Activated CD4-positive, alpha-beta T cell treated with anti-CD3 and anti-CD28 coated beads, Interleukin-2, amount 10 ng/mL, durations not matched to agents 24 days and 14 days (primary cell): ENCODE measurements around the gene RASIP1. TPM values are rescaled to one million over a fixed set of nuclear protein-coding genes. Genes with fewer than 3 reads are reported as not detected.
"Not testable (repeated sequence)": the region's sequence is repeated elsewhere in the genome, so short reads cannot be mapped to it uniquely, and the experiment has no call there.

Experiments used
- DNase-seq: peaks from one replicate; pipeline ENCODE4 v3.0.0; 2022
- H3K27ac Mint-ChIP-seq: one replicate; pipeline ENCODE4 v1.8.0; 2022; ENCODE audit warnings: mild to moderate bottlenecking, mixed read lengths
- H3K27me3 Mint-ChIP-seq: one replicate; pipeline ENCODE4 v1.8.0; 2022; ENCODE audit warnings: mixed read lengths
- H3K36me3 Mint-ChIP-seq: one replicate; pipeline ENCODE4 v1.8.0; 2022; ENCODE audit warnings: low read depth, mild to moderate bottlenecking, mixed read lengths
- H3K4me1 Mint-ChIP-seq: one replicate; pipeline ENCODE4 v1.8.0; 2021; ENCODE audit warnings: mixed read lengths
- H3K4me3 Mint-ChIP-seq: one replicate; pipeline ENCODE4 v1.8.0; 2022; ENCODE audit warnings: mild to moderate bottlenecking, moderate library complexity, mixed read lengths
- H3K9me3 Mint-ChIP-seq: one replicate; pipeline ENCODE4 v1.8.0; 2021; ENCODE audit warnings: mixed read lengths
- intact Hi-C: fragments of 100-400 bp; cut with micrococcal nuclease; formaldehyde crosslinking; loops from one replicate; pipeline ENCODE4 v1.15.1; 2023
- total RNA-seq: library from RNA; stranded (reverse); gene quantifications from 2 replicates; pipeline ENCODE4 v1.2.3, GENCODE V29; 2022

RASIP1 gene
- total RNA-seq, 1 donor from 2014 or later = 0.82 TPM

DNA sequence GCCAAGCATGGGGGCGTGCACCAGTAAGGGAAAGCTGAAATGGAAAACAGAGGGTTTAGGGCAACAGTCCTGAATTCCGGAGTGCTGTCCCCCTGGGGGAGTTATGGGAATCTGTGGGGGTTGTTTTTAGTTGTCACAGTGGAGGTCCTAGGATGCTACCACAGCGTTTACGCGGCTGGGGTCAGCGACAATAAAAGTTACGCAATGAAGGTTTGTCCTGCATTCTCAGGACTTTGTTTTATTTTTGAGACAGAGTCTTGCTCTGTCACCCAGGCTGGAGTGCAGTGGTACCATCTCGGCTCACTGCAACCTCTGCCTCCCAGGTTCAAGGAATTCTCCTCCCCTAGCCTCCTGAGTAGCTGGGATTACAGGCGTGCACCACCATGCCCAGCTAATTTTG is 46.8 kb downstream of the RASIP1 start:
- intact Hi-C loops, DNase-seq: not testable (repeated sequence)

DNA sequence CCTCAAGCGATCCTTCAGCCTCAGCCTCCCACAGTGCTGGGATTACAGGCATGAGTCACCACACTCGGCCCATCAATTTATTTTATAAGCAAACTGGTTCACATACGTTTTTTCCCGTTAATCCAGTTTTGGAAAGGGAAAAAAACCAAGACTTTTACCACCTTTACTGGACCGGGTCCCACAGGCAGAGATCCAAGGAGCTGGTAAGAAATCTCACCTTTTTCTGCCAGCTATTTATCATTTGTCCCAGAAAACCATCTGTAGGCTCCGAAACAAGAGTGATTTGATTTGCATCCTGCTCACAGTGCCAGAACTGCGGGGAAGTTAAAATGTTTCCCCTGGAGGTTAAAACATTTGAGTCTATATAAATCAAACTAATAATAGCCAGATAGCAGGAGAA is 51.0 kb downstream of the RASIP1 start:
- H3K27me3 Mint-ChIP-seq = no peaks in the 10 kb centered on the region
- H3K9me3 Mint-ChIP-seq = no peaks in the 10 kb centered on the region
- H3K36me3 Mint-ChIP-seq = no peaks in the 10 kb centered on the region
- no peak overlapping the region for H3K27ac Mint-ChIP-seq
- intact Hi-C loops = no loop called here
- no peak overlapping the region for H3K4me3 Mint-ChIP-seq
- no peaks in the 10 kb centered on the region for H3K4me1 Mint-ChIP-seq
- DNase-seq = no peak

More for the DNA sequence above, 46.8 kb downstream of the RASIP1 start:
- H3K27me3 Mint-ChIP-seq = peaks cover 17% of the 10 kb centered on the region
- H3K4me1 Mint-ChIP-seq, H3K4me3 Mint-ChIP-seq, H3K36me3 Mint-ChIP-seq, H3K27ac Mint-ChIP-seq, H3K9me3 Mint-ChIP-seq: not testable (repeated sequence)

DNA sequence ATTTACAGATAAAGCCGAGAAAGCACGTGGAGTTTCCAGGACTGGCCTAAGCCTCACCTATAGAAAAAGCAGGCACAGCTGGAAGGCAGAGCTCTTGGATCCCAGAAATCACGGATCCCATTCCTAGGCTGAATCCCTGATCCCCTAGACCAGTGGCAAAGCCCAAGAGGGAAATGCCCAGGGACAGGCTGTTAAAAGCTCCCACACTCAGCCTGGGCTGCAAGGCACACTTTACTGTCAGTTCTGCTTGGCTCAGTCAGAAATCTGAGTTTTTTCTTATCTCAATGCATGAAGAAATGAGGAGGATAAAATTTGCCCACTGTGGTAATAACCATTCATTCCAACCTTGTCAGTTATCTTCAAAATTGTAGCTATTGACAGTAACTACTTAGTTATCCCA is 52.6 kb downstream of the RASIP1 start:
- Mint-ChIP-seq H3K4me3 (no peak overlapping the region), H3K27me3 (no peaks in the 10 kb centered on the region), H3K4me1 (no peaks in the 10 kb centered on the region), H3K9me3 (no peaks in the 10 kb centered on the region), H3K27ac (no peak overlapping the region), H3K36me3 (no peaks in the 10 kb centered on the region)
- intact Hi-C loops = no loop called here
- no peak for DNase-seq

DNA sequence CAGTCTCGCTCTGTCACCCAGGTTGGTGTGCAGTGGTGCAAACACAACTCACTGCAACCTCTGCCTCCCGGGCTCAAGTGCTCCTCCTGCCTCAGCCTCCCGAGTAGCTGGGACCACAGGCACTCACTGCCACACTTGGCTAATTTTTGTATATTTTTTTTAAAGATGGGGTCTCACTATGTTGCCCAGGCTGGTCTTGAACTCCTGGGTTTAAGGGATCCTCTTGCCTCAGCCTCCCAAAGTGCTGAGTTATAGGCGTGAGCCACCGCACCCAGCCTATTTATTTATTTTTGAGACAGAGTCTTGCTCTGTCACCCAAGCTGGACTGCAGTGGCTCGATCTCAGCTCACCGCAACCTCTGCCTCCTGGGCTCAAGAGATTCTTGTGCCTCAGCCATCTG is 53.8 kb downstream of the RASIP1 start:
- H3K9me3 Mint-ChIP-seq, H3K4me3 Mint-ChIP-seq, H3K36me3 Mint-ChIP-seq, DNase-seq, H3K4me1 Mint-ChIP-seq, H3K27ac Mint-ChIP-seq, intact Hi-C loops, H3K27me3 Mint-ChIP-seq: not testable (repeated sequence)

DNA sequence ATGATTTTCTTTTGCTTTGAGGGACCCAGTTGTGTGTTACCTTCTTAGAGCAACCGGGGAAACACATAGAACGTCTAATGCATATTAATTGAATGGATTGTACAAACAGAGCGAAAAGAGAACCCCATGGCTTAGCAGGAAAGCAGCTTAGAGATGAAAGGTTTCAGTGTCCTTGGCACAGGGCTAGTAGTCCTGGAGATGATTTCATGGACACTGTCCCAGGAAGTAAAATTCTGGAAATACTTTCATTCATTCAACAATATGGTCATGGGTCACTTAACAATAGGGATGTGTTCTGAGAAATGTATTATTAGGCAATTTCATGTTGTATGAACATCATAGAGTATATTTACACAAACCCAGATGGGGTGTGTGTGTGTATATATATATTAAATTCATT is 54.3 kb downstream of the RASIP1 start:
- Mint-ChIP-seq H3K4me1 (no peaks in the 10 kb centered on the region), H3K9me3 (no peaks in the 10 kb centered on the region), H3K4me3 (no peak overlapping the region), H3K27me3 (no peaks in the 10 kb centered on the region), H3K36me3 (no peaks in the 10 kb centered on the region), H3K27ac (no peak overlapping the region)
- intact Hi-C loops = no loop called here
- DNase-seq = no peak

DNA sequence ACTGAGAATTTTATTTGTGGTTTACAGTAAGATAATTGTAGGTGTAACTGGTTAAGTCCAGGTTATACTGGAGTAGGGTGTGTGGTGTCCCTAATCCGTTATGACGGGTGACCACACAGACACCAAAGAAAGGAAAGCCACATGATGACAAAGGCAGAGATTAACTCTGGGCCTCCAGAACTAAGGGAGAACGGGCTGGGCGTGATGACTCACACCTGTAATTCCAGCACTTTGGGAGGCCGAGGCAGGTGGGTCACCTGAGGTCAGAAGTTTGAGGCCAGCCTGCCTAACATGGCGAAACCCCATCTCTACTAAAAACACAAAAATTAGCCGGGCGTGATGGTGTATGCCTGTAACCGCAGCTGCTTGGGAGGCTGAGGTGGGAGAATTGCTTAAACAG is 54.8 kb downstream of the RASIP1 start:
- H3K27me3 Mint-ChIP-seq = no peaks in the 10 kb centered on the region
- intact Hi-C loops = no loop called here
- no peak for DNase-seq
- no peak overlapping the region for H3K27ac Mint-ChIP-seq
- H3K36me3 Mint-ChIP-seq = no peaks in the 10 kb centered on the region
- no peak overlapping the region for H3K4me3 Mint-ChIP-seq
- no peaks in the 10 kb centered on the region for H3K9me3 Mint-ChIP-seq
- no peaks in the 10 kb centered on the region for H3K4me1 Mint-ChIP-seq

DNA sequence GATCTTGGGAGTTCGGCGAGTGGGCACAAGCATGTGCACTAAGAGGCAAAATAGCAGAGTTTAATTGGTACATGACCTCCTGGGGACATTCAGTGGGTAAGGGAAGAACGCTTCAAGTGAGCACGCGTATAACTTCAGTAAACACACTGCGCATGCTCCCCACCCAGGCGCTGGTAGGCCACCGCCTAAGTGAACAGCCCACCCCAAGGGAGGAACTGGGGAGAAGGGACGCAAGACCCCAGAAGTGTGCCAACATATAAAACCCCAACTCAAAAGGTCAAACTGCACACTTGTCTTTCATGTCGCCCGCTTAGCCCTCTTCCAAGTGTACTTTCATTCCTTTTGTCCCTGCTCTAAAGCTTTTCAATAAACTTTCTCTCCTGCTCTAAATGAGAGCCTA is 57.1 kb downstream of the RASIP1 start:
- peak; percentile 61 for DNase-seq
- no peaks in the 10 kb centered on the region for H3K27me3 Mint-ChIP-seq
- intact Hi-C loops = no loop called here
- no peak overlapping the region for H3K4me3 Mint-ChIP-seq
- no peaks in the 10 kb centered on the region for H3K36me3 Mint-ChIP-seq
- H3K27ac Mint-ChIP-seq = no peak overlapping the region
- H3K9me3 Mint-ChIP-seq = no peaks in the 10 kb centered on the region
- no peaks in the 10 kb centered on the region for H3K4me1 Mint-ChIP-seq

DNA sequence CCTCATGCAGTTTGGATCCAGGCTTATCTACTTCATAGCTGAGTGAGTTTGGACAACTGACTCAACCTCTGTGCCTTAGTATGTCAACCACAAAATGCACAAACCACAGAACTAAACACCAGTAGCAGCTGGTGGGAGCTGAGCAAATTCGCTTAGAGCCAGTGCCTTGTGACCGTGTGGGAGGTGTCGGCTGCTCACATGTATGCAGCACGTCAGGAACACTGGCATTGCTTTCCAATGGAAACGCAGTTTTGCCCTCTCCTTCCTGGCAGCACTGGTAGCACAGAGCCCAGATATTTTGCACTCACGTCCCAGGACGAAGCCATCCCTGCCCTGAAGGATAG is 59.3 kb downstream of the RASIP1 start:
- Mint-ChIP-seq H3K4me1 (no peaks in the 10 kb centered on the region), H3K27ac (no peak overlapping the region), H3K36me3 (no peaks in the 10 kb centered on the region), H3K27me3 (no peaks in the 10 kb centered on the region), H3K9me3 (no peaks in the 10 kb centered on the region), H3K4me3 (no peak overlapping the region)
- intact Hi-C loops = no loop called here
- no peak for DNase-seq

DNA sequence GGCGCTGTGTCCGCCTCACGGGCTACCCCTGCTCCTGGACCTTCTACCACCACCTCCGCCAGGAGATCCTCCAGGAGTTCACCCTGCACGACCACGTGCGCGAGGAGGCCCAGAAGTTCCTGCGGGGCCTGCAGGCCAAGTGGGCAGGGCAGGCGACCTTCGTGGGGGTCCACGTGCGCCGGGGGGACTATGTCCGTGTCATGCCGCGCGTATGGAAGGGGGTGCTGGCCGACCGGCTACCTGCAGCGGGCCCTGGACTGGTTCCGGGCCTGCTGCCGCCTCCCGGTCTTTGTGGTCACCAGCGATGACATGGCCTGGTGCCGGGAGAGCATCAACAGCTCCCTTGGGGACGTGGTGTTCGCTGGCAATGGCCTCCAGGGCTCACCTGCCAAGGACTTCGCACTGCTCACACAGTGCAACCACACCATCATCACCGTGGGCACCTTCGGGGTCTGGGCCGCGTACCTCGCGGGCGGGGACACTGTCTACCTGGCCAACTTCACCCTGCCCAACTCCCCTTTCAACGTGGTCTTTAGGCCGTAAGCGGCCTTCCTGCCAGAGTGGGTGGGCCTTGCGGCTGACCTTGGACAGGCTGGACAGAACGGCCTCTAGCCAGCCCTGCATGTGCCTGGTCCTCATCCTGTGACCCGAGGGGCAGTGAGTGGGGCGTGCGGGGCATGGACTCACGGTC is 59.8 kb downstream of the RASIP1 start:
- Mint-ChIP-seq H3K4me1 (no peaks in the 10 kb centered on the region), H3K36me3 (no peaks in the 10 kb centered on the region), H3K9me3 (no peaks in the 10 kb centered on the region), H3K4me3 (no peak overlapping the region), H3K27me3 (no peaks in the 10 kb centered on the region), H3K27ac (no peak overlapping the region)
- intact Hi-C loops = no loop called here
- no peak for DNase-seq

DNA sequence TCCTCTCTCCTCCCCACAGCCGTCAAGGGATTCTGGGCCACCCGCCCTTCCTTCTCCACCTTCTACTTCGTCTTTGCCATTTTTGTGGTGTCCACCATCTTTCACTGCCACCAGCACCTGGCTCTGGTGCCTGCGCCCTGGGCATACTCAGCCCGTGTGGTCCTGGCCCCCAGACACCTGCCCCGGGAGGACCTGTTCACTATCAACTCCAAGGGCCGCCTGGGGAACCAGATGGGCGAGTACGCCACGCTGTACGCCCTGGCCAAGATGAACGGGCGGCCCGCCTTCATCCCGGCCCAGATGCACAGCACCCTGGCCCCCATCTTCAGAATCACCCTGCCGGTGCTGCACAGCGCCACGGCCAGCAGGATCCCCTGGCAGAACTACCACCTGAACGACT is 60.4 kb downstream of the RASIP1 start:
- not testable (repeated sequence) for H3K27ac Mint-ChIP-seq

DNA sequence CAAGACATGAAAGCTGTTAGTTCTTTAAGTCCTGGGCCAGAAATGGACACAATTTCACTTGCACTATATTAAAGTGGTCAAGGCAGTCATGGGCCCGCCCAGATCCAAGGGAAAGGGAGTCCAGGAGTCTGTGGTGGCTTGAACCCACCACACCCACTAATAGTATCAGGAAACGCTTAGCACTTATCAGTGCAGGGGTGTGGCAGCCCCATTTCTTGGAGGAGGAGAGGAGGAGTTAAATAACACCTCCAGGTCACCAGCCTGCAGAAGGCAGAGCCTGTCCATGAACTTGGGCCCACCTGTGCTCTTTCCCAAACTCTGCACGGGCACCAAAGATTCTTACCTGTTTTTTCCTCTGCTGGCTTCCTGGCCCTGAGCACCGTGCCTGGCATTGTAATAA is 62.2 kb downstream of the RASIP1 start:
- no peaks in the 10 kb centered on the region for H3K36me3 Mint-ChIP-seq

More for the DNA sequence above, 60.4 kb downstream of the RASIP1 start:
- H3K36me3 Mint-ChIP-seq, H3K9me3 Mint-ChIP-seq, H3K4me1 Mint-ChIP-seq, H3K4me3 Mint-ChIP-seq, intact Hi-C loops, H3K27me3 Mint-ChIP-seq, DNase-seq: not testable (repeated sequence)

DNA sequence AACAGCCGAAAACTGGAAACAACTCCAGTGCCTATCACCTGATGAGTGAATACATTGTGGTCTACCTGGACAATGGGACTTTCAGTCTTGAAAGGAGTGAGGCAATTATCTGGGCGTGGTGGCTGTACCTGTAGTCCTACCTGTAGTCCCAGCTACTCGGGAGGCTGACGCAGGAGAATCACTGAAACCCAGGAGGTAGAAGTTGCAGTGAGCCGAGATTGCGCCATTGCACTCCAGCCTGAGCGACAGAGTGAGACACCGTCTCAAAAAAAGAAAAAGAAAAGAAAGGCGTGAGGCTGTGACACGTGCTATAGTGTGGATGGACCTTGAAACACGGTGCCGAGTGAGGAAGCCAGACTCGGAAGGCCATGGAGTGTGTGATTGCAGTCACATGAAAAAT is 63.5 kb downstream of the RASIP1 start:
- Mint-ChIP-seq H3K27ac (no peak overlapping the region), H3K27me3 (no peaks in the 10 kb centered on the region)
- intact Hi-C loops = no loop called here

More for the DNA sequence above, 62.2 kb downstream of the RASIP1 start:
- intact Hi-C loops = no loop called here
- peaks cover 7% of the 10 kb centered on the region for H3K4me1 Mint-ChIP-seq
- no peaks in the 10 kb centered on the region for H3K9me3 Mint-ChIP-seq
- no peak for DNase-seq
- H3K4me3 Mint-ChIP-seq = no peak overlapping the region
- H3K27ac Mint-ChIP-seq = no peak overlapping the region
- no peaks in the 10 kb centered on the region for H3K27me3 Mint-ChIP-seq

DNA sequence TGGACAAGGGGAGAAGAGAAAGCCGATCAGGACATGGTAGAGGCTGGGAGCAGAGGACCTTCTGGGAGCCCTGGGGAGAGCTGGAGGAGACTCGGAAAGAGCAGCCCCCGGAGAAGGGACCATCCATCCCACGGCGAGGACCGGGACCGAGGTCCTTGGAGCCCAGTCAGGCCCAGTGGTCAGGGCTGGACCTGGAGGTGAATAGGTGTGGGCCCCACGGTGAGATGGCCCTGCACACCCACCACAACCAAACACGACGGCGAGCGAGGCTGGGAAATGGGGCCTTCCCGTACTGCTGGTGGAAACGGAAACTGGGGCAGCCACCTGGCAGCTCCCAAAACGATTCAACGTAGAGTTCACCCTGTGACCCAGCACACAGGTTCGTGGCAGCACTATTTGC is 63.9 kb downstream of the RASIP1 start:
- Mint-ChIP-seq H3K36me3 (no peaks in the 10 kb centered on the region), H3K27me3 (no peaks in the 10 kb centered on the region), H3K4me3 (no peak overlapping the region), H3K9me3 (no peaks in the 10 kb centered on the region), H3K4me1 (peaks cover 7% of the 10 kb centered on the region), H3K27ac (no peak overlapping the region)
- intact Hi-C loops = no loop called here
- no peak for DNase-seq

More for the DNA sequence above, 63.5 kb downstream of the RASIP1 start:
- Mint-ChIP-seq H3K4me1 (peaks cover 7% of the 10 kb centered on the region), H3K36me3 (no peaks in the 10 kb centered on the region), H3K4me3 (no peak overlapping the region), H3K9me3 (no peaks in the 10 kb centered on the region)
- DNase-seq = no peak

DNA sequence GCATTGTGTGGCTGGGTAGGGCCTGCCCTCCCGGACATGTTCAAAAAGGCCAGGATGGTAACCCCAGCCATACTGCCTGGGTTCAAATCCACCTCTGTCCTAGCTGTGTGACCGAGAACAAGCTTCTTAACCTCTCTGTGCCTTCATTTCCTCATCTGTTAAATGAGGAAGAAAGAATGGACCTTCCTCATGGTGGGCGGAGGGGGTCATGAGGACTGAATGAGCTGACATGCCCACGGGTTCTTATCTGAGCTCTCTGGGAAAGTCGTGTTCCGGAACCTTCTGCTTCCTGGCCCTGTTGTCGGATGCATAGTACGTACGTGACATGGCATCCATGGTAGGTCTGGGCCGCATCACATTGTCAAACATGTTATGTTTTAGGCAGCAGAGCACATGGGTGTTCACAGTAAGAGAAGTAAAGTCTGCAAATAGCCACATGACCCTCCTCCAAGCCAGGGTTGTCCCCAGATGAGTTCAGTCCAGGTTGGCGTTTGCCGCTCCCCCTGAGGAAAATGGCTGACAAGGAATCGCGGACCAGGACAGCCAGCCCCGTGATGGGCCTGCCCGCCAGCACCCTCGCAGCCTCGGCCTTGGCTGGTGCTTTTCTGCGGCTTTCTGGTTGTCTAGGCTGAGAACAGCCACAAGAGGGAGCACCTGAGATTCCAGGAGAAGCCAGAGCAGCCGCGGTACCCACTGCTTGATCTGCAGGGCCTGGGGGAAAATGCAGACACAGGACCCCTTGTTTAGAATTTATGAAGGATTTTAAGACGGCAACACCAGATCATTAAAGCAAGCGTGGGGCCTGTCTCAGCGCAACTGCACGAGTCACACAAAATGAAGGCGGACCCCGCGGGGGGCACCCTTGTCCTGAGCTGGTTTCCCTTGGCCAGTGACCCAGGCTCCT is 65.2 kb downstream of the RASIP1 start:
- intact Hi-C loops = loop anchor here (1.0 to 2.0 kb wide), 2 partner anchors 29 to 64 kb away; partner anchors contain the start of gene CA11
- no peak overlapping the region for H3K4me3 Mint-ChIP-seq
- H3K36me3 Mint-ChIP-seq = no peaks in the 10 kb centered on the region
- H3K27ac Mint-ChIP-seq = no peak overlapping the region
- peaks cover 7% of the 10 kb centered on the region for H3K4me1 Mint-ChIP-seq
- peak; percentile 93 for DNase-seq
- H3K27me3 Mint-ChIP-seq = no peaks in the 10 kb centered on the region
- H3K9me3 Mint-ChIP-seq = no peaks in the 10 kb centered on the region
